Spinal cord (tissue), 10 donors: ENCODE measurements around the gene KIRREL3. TPM values are rescaled to one million over a fixed set of nuclear protein-coding genes. Genes with fewer than 3 reads are reported as not detected.
A peak's percentile ranks its signal among the peaks of the same experiment; 100 is the strongest.

Experiments used
- DNase-seq, 6 donors: peaks; one replicate each; pipeline versions ENCODE4 v3.0.0 to v3.0.0-alpha.2; 2013 to 2015; ENCODE audit warnings: low spot score in 6 of 6, low read depth in 4 of 6
- H3K27ac ChIP-seq: one replicate; pipeline ENCODE4 v1.5.1; 2013; ENCODE audit warnings: low read depth, low read length, control low read depth
- H3K27me3 ChIP-seq: one replicate; pipeline ENCODE4 v1.6.1; 2013; ENCODE audit warnings: low read length; ENCODE audit not compliant: control insufficient read depth, insufficient read depth
- H3K36me3 ChIP-seq: one replicate; pipeline ENCODE4 v1.6.1; 2013; ENCODE audit warnings: low read length; ENCODE audit not compliant: control insufficient read depth, insufficient read depth
- H3K4me1 ChIP-seq: one replicate; pipeline ENCODE4 v1.6.1; 2013; ENCODE audit warnings: low read length; ENCODE audit not compliant: control insufficient read depth, insufficient read depth
- H3K4me3 ChIP-seq: one replicate; pipeline ENCODE4 v1.5.1; 2013; ENCODE audit warnings: low read depth, low read length, control low read depth
- H3K9me3 ChIP-seq: one replicate; pipeline ENCODE4 v1.6.1; 2013; ENCODE audit warnings: low read length; ENCODE audit not compliant: control insufficient read depth, insufficient read depth
- WGBS: methylation state at CpG from one replicate; pipeline ENCODE4 v1.1.5; 2013; ENCODE audit warnings: missing lambda C conversion rate; ENCODE audit not compliant: insufficient coverage; 5-methylcytosine and 5-hydroxymethylcytosine counted together
- polyA plus RNA-seq, 2 donors: library from polyadenylated mRNA; unstranded; fragments of 120-200 nt; gene quantifications; one replicate each; pipeline ENCODE4 v1.2.1, GENCODE V29; 2013; ENCODE audit not compliant: insufficient read length in 2 of 2
- total RNA-seq, 2 donors: library from RNA; depleted of rRNA in 1 of 2; stranded (reverse); fragments of 120-200 nt in 1 of 2; fragments of >200 nt in 1 of 2; gene quantifications; one replicate each; pipeline versions ENCODE4 v1.2.3 to v1.2.4, GENCODE V29; 2013 to 2014
- donor health status: healthy.

KIRREL3 gene
- total and polyA plus RNA-seq, 4 donors: 10.0 to 58.1 (median 31.7) TPM

GRCh38 chr11:126602993-126603392, 397.6 kb downstream of the KIRREL3 start:
- peaks cover 63% of the 10 kb centered on the region for H3K4me1 ChIP-seq
- H3K4me3 ChIP-seq: no peak overlapping the region
- DNase-seq: peak in 3 of 6 donors; percentile 59 to 84 (median 79)
- no peaks in the 10 kb centered on the region for H3K9me3 ChIP-seq
- H3K36me3 ChIP-seq: no peaks in the 10 kb centered on the region
- H3K27me3 ChIP-seq: peaks cover 8% of the 10 kb centered on the region
- no peak overlapping the region for H3K27ac ChIP-seq
- WGBS: 33% methylated on average over 5 of the region's 6 CpGs

DNA sequence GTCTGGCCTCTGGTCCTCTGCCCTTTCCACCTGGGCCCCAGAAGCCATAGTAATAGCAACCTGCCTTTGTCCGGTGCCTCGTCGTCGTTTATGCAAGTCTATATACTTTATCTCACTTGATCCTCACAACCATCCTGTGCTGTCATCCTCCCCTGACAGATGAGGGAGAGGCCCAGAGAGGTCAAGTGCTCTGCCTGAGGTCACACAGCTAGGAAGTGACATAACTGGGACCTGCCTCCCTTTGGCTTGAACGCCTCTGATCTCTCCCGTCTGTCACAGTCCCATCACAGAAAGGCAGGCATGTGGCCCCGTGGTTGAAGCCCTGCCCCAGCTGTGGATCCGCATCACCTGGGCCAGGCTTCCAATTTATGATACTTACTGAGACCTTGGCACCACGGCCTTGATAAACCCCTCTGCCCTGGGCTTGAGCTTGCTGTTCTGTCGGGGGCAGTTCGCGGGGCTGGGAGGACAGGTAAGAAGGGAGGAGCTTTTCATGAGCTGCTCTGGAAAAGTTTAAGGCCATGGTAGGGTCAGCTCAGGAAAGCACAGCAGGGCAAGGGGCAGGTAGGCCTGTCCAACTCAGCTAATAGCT, 398.1 kb downstream of the KIRREL3 start:
- WGBS: 84% methylated on average over 8 of the region's 12 CpGs
- Histone ChIP-seq H3K4me1 (peaks cover 58% of the 10 kb centered on the region), H3K27me3 (peaks cover 13% of the 10 kb centered on the region)

DNA sequence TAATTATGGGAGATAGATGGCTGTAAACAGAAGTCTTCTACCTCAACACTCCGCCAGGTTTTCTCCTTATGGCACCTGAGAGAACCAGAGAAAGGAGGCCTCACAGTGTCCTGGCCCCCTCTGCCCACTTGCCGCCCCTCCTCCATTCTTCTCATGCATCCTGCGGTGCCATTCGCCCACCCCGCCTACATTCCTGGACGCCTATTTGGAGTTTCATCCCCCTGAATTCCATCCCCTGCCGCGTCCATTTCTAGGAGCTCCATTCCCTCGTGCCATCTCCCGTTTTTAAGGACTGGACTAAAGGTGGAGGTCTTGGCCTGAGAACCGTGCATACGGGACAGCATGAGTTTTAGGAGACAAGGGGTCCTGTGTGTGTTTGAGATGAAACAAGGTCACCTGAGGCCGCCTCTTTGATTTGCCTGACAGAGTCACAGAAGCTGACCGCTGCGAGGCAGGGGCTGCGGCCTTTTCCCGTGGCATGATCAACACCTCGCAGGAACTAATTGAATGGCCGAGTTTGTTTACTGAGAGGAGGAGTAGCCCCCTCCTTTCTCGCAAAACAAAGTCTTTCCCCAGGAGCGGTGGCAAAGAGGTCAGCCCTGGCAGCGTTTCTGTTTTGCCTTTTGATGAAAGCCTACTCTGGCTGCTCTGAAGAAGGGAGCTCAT, 398.9 kb downstream of the KIRREL3 start:
- H3K36me3 ChIP-seq: no peaks in the 10 kb centered on the region
- H3K4me3 ChIP-seq: no peak overlapping the region
- 38% methylated on average over 13 of the region's 22 CpGs for WGBS
- peaks cover 50% of the 10 kb centered on the region for H3K4me1 ChIP-seq
- DNase-seq: peak in 1 of 6 donors; percentile 73
- H3K27ac ChIP-seq: no peak overlapping the region
- H3K27me3 ChIP-seq: peaks cover 17% of the 10 kb centered on the region
- no peaks in the 10 kb centered on the region for H3K9me3 ChIP-seq

More for the DNA sequence above, 398.1 kb downstream of the KIRREL3 start:
- Histone ChIP-seq H3K4me3 (no peak overlapping the region), H3K9me3 (no peaks in the 10 kb centered on the region), H3K36me3 (no peaks in the 10 kb centered on the region), H3K27ac (no peak overlapping the region)
- no peak for DNase-seq

DNA sequence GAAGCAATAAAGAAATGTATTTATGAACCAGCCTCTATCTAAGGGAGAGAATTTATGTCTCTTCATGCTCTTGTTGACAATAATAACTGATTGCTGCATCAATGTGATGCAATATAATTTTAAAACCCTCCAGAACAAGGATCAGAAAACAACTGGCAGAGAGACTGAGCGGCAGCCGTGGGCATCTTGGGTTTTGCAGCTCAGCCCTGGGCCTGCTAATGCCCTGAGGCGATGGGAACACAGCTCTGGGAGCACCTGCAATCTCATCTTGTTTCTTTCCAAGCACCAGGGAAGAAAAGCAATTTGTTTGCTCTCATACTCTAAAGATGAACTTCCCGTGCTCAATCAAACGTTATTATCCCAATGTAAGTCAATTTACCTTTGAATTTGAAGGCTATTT, 399.4 kb downstream of the KIRREL3 start:
- no peak overlapping the region for H3K27ac ChIP-seq
- peaks cover 17% of the 10 kb centered on the region for H3K27me3 ChIP-seq
- H3K4me1 ChIP-seq: peaks cover 46% of the 10 kb centered on the region
- H3K4me3 ChIP-seq: no peak overlapping the region
- H3K9me3 ChIP-seq: no peaks in the 10 kb centered on the region
- H3K36me3 ChIP-seq: no peaks in the 10 kb centered on the region
- WGBS: 79% methylated on average over 3 of the region's 5 CpGs
- peak in 1 of 6 donors; percentile 80 for DNase-seq

DNA sequence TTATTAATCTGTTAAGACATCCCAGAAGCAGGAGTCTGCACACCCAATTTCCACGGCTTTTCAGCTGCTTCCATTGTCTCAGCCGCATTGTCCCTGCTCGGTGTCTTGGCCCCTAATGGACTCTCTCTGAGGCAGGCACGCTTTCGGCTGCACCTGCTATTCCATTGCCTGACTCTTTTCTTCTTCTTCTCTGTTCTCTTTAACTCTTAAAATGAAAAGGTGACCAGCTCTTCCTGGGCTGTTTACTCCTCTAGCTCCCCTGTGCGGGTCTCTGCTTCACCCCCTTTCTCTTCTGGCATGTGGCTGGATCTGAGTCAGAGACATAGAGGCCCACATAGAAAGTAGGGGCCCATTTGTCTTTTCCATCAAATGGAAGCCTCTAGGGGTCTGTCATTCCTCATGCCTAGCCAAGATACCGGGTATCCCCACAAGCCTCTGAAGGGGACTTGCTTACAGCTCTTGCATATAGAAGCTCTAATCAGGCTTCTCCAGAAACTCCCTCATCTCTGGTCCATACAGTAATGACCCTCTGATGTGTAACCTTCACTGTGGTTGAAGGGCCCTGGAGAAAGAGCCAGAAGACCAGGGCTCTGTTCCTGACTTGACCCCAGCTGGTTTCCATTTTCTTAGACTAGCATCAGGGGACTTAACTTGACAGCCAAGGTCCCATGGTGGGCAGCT, 401.2 kb downstream of the KIRREL3 start:
- no peak for DNase-seq
- WGBS: 67% methylated on average over 7 of the region's 7 CpGs
- H3K4me1 ChIP-seq: peaks cover 45% of the 10 kb centered on the region

GRCh38 chr11:126598344-126599216, 402.0 kb downstream of the KIRREL3 start:
- no peaks in the 10 kb centered on the region for H3K9me3 ChIP-seq
- peaks cover 15% of the 10 kb centered on the region for H3K27me3 ChIP-seq
- H3K27ac ChIP-seq: no peak overlapping the region
- H3K36me3 ChIP-seq: no peaks in the 10 kb centered on the region
- 51% methylated on average over 3 of the region's 5 CpGs for WGBS
- no peak for DNase-seq
- peaks cover 43% of the 10 kb centered on the region for H3K4me1 ChIP-seq
- H3K4me3 ChIP-seq: no peak overlapping the region

More for the DNA sequence above, 401.2 kb downstream of the KIRREL3 start:
- Histone ChIP-seq H3K4me3 (no peak overlapping the region), H3K36me3 (no peaks in the 10 kb centered on the region), H3K27ac (no peak overlapping the region), H3K27me3 (peaks cover 16% of the 10 kb centered on the region), H3K9me3 (no peaks in the 10 kb centered on the region)

DNA sequence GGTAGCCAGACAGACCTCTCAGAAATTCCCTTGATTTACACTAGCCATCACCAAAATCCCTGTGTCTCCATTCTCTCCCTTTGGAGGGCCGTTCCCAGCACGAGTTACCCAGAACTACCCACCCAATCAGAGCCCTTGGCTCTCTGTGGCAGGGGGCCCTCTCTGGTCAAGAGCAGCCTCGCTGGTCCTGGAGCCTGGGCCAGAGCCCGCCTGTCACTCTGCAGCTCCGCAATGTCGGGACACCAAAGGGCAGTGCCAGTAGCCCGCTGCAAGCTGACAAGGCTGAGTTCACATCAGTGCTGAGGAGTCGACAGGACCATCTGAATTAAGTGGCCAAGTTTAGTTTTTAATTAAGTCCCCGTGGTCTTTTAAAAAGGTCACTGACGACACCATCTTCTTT, 403.5 kb downstream of the KIRREL3 start:
- H3K9me3 ChIP-seq: no peaks in the 10 kb centered on the region
- no peak overlapping the region for H3K4me3 ChIP-seq
- H3K27me3 ChIP-seq: peaks cover 15% of the 10 kb centered on the region
- DNase-seq: no peak
- H3K4me1 ChIP-seq: peaks cover 39% of the 10 kb centered on the region
- H3K27ac ChIP-seq: no peak overlapping the region
- no peaks in the 10 kb centered on the region for H3K36me3 ChIP-seq
- WGBS: 78% methylated on average over 8 of the region's 10 CpGs

- Histone ChIP-seq H3K36me3 (no peaks in the 10 kb centered on the region), H3K4me1 (peaks cover 33% of the 10 kb centered on the region), H3K27ac (no peak overlapping the region), H3K27me3 (peaks cover 17% of the 10 kb centered on the region), H3K9me3 (no peaks in the 10 kb centered on the region), H3K4me3 (no peak overlapping the region)
- WGBS: 100% methylated on average over 2 of the region's 3 CpGs
- no peak for DNase-seq
These were observed 404.1 kb downstream of the KIRREL3 start for GRCh38 chr11:126596474-126596873.

- peaks cover 30% of the 10 kb centered on the region for H3K4me1 ChIP-seq
- no peak overlapping the region for H3K4me3 ChIP-seq
- no peak overlapping the region for H3K27ac ChIP-seq
- H3K9me3 ChIP-seq: no peaks in the 10 kb centered on the region
- DNase-seq: no peak
- no peaks in the 10 kb centered on the region for H3K36me3 ChIP-seq
- WGBS: 100% methylated on average over 2 of the region's 3 CpGs
- H3K27me3 ChIP-seq: peaks cover 17% of the 10 kb centered on the region
These were observed 405.0 kb downstream of the KIRREL3 start for GRCh38 chr11:126595560-126595959.
